ENCODE results near the gene ITGB1BP1. TPM values are rescaled to one million over a fixed set of nuclear protein-coding genes. Genes with fewer than 3 reads are reported as not detected.

Gene ITGB1BP1
- total RNA-seq, 1 donor, result 30.8 TPM

DNA sequence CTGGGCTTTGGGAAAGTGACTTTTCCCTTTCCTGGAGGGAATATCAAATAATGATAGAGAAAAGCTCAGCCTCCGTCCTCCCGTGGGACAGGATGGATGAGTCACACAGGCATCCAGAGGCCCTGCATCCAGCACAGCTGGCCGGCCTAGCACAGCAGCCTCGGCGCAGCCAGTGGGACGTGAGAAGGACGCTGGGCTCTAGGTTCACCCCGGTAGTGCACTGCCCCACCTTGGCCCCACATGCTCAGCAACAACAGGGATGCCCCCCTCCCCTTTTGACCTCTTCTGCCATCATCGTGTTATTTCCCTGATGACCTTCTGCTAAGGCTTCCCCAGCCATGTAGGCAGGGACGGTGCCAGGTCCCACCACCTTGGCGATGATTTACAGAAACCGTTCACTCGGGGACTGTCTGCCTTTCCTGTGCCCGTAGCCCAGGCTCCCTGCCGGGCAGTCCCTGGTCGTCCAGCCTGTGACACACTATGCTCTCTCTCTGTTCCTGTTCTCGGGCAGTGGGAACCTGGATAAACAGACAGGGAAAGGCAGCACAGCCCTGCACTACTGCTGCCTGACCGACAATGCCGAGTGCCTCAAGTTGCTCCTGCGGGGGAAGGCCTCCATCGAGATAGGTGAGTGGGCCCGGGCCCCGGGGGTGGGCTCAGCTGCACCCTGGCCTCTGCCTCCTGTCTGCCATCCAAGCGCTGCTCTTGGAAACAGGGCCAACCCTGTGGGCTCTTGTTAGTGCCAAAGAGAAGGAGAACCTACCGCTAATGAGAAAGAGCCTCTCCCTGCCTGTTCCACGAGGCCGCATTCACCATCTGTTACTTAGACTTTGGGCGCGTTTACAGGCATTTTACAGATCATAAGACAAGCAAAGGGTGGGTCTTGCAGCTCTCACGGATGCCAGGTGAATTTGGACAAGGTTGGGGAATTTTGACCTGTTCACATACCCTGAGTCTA lies 44.6 kb downstream of the ITGB1BP1 start:
- H3K36me3 ChIP-seq (ENCODE audit: insufficient read depth, low read length), result peaks cover 73% of the 10 kb centered on the region
- H4K20me1 ChIP-seq (ENCODE audit: insufficient read depth, low read length), result no peaks in the 10 kb centered on the region
- peaks cover 10% of the 10 kb centered on the region for H3K79me2 ChIP-seq (ENCODE audit: insufficient read depth, low read length)
- peak; percentile 94 for DNase-seq (ENCODE audit: insufficient read length, low spot score, missing footprints)
- no peak overlapping the region for H2AFZ ChIP-seq (ENCODE audit: low read length)
- H3K27me3 ChIP-seq (ENCODE audit: insufficient read depth, low read length), result no peaks in the 10 kb centered on the region
- peaks cover 32% of the 10 kb centered on the region for H3K4me1 ChIP-seq (ENCODE audit: insufficient read depth, low read length)
- peak overlapping the region; percentile 67 for H3K27ac ChIP-seq (ENCODE audit: low read depth, low read length)
- H3K4me2 ChIP-seq (ENCODE audit: insufficient read depth, low read length), result peak overlapping the region; percentile 48
- TF ChIP-seq, protein P1, sequence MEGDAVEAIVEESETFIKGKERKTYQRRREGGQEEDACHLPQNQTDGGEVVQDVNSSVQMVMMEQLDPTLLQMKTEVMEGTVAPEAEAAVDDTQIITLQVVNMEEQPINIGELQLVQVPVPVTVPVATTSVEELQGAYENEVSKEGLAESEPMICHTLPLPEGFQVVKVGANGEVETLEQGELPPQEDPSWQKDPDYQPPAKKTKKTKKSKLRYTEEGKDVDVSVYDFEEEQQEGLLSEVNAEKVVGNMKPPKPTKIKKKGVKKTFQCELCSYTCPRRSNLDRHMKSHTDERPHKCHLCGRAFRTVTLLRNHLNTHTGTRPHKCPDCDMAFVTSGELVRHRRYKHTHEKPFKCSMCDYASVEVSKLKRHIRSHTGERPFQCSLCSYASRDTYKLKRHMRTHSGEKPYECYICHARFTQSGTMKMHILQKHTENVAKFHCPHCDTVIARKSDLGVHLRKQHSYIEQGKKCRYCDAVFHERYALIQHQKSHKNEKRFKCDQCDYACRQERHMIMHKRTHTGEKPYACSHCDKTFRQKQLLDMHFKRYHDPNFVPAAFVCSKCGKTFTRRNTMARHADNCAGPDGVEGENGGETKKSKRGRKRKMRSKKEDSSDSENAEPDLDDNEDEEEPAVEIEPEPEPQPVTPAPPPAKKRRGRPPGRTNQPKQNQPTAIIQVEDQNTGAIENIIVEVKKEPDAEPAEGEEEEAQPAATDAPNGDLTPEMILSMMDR (IDR thresholded peaks at IDR 0.05; ENCODE audit: extremely low read depth, low read depth, low read length), result no peak
- no peaks in the 10 kb centered on the region for H3K9me3 ChIP-seq (ENCODE audit: low read depth, low read length)
- H3K4me3 ChIP-seq (ENCODE audit: insufficient read depth, low read length), result peak overlapping the region; percentile 3

DNA sequence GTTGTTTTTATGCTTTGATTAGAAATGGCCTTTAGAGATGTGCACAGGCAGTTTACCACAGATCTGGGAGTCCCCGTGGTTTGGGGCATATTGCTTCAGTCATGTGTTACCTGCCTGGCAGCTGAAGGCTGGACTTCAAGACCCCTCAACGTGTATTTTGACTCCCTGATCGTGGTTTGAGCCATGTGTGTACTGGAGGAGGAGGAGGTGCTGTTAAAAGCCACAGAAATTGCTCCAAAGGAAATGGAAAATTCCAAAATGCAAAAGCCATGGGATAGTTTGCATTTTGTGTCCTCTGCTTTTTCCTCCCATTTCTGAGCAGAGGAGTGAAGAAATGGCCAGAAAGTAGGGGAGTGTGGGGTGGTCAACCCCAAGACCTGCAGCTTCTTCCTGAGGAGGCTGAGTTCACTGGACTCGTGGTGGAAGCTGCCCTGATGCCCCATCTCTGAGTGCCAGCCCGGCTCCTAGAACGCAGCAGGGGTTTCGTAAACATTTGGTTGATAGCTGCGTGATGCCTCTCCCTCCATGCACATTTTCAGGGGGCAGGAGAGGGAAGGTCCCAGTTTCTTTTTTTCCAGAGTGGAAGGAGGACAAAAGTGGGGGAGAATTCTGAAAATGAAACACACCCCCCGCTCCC lies 45.7 kb downstream of the ITGB1BP1 start:
- H3K36me3 ChIP-seq (ENCODE audit: insufficient read depth, low read length), result peaks cover 74% of the 10 kb centered on the region
- peak; percentile 46 for DNase-seq (ENCODE audit: insufficient read length, low spot score, missing footprints)
- no peaks in the 10 kb centered on the region for H3K9me3 ChIP-seq (ENCODE audit: low read depth, low read length)
- H3K4me3 ChIP-seq (ENCODE audit: insufficient read depth, low read length), result no peak overlapping the region
- peak overlapping the region; percentile 67 for H3K27ac ChIP-seq (ENCODE audit: low read depth, low read length)
- no peak overlapping the region for H2AFZ ChIP-seq (ENCODE audit: low read length)
- no peaks in the 10 kb centered on the region for H4K20me1 ChIP-seq (ENCODE audit: insufficient read depth, low read length)
- H3K27me3 ChIP-seq (ENCODE audit: insufficient read depth, low read length), result no peaks in the 10 kb centered on the region
- peaks cover 19% of the 10 kb centered on the region for H3K79me2 ChIP-seq (ENCODE audit: insufficient read depth, low read length)
- H3K4me1 ChIP-seq (ENCODE audit: insufficient read depth, low read length), result peaks cover 31% of the 10 kb centered on the region
- TF ChIP-seq, protein P1 (IDR thresholded peaks at IDR 0.05; ENCODE audit: extremely low read depth, low read depth, low read length), result no peak
- peak overlapping the region; percentile 48 for H3K4me2 ChIP-seq (ENCODE audit: insufficient read depth, low read length)

DNA sequence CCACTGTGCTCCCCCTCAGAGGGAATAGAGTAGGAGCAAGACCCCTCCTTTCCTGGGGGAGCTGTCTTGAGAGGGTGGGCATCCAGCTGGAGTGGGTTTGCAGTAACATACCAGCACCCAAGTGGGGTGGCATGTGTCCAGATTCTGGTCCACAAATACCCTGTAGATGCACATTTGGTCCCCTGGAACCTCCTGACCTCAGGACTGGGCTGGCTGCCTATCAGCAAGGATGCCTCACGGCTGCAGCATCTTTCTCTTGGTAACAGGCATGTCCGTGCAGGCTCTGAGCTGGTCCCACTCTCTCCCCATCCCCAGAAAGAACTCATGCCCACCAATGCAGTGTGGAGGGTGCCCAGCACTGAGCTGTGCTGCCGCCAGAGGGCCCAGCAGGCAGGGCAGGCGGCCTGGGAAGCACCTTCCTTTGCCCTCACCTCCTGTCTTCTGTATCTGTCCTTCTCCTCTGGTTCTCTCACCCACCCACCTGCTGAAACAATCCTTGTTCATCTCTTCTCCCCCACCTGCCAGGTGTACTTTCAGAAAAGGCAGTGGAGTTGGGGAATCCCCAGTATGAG lies 47.4 kb downstream of the ITGB1BP1 start:
- no peaks in the 10 kb centered on the region for H3K27me3 ChIP-seq (ENCODE audit: insufficient read depth, low read length)

More for the DNA sequence above, 47.4 kb downstream of the ITGB1BP1 start:
- Histone ChIP-seq H3K36me3 (ENCODE audit: insufficient read depth, low read length) (peaks cover 68% of the 10 kb centered on the region), H3K79me2 (ENCODE audit: insufficient read depth, low read length) (peaks cover 22% of the 10 kb centered on the region), H2AFZ (ENCODE audit: low read length) (no peak overlapping the region), H3K27ac (ENCODE audit: low read depth, low read length) (no peak overlapping the region), H4K20me1 (ENCODE audit: insufficient read depth, low read length) (no peaks in the 10 kb centered on the region), H3K4me2 (ENCODE audit: insufficient read depth, low read length) (no peak overlapping the region), H3K4me1 (ENCODE audit: insufficient read depth, low read length) (peaks cover 28% of the 10 kb centered on the region), H3K4me3 (ENCODE audit: insufficient read depth, low read length) (no peak overlapping the region), H3K9me3 (ENCODE audit: low read depth, low read length) (no peaks in the 10 kb centered on the region)
- TF ChIP-seq, protein P1 (IDR thresholded peaks at IDR 0.05; ENCODE audit: extremely low read depth, low read depth, low read length), result no peak
- peak; percentile 65 for DNase-seq (ENCODE audit: insufficient read length, low spot score, missing footprints)

All from osteoblast (primary cell).